ENCODE data around the gene NSMCE1. TPM values are rescaled to one million over a fixed set of nuclear protein-coding genes. Genes with fewer than 3 reads are reported as not detected.

Gene NSMCE1
- total RNA-seq, 4 donors from 2014 or later, result 36.4 to 42.0 (median 40.6) TPM

DNA sequence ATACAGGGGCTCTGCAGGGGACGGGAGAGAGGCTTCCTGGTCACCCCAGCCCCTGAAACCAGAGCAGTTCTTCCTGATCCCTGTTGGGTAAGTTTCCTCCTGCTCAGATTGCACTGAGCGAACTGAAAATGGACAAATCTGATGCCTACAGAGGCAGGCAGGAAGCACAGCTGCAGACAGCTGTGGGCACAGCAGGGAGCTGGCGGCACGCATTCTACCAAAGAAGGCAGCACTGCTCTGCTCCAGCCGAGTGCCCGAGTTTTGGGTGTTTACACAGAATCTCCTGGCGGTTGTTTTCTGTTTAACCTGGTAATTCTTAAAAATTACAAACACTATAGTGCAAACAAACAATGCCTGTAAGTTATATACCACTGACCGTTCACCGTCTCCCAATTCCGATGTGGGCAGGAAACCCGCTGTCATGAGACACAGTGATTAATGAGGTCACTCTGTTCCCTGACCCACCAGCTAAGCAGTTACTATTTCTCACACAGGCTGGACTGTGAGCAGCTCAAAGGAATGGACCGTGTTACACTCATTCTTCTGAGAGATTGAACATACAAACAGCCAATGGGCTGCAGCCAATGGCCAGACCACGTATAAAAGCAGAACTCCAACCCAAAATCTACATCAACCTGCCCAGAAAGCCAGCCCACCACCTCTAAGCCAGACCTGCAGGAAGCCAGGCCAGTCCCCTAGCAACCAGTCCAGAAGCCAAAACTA, 25.5 kb downstream of the NSMCE1 start:
- TF ChIP-seq, protein P1, sequence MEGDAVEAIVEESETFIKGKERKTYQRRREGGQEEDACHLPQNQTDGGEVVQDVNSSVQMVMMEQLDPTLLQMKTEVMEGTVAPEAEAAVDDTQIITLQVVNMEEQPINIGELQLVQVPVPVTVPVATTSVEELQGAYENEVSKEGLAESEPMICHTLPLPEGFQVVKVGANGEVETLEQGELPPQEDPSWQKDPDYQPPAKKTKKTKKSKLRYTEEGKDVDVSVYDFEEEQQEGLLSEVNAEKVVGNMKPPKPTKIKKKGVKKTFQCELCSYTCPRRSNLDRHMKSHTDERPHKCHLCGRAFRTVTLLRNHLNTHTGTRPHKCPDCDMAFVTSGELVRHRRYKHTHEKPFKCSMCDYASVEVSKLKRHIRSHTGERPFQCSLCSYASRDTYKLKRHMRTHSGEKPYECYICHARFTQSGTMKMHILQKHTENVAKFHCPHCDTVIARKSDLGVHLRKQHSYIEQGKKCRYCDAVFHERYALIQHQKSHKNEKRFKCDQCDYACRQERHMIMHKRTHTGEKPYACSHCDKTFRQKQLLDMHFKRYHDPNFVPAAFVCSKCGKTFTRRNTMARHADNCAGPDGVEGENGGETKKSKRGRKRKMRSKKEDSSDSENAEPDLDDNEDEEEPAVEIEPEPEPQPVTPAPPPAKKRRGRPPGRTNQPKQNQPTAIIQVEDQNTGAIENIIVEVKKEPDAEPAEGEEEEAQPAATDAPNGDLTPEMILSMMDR (IDR thresholded peaks at IDR 0.05; ENCODE audit: low read depth), result no peak

DNA sequence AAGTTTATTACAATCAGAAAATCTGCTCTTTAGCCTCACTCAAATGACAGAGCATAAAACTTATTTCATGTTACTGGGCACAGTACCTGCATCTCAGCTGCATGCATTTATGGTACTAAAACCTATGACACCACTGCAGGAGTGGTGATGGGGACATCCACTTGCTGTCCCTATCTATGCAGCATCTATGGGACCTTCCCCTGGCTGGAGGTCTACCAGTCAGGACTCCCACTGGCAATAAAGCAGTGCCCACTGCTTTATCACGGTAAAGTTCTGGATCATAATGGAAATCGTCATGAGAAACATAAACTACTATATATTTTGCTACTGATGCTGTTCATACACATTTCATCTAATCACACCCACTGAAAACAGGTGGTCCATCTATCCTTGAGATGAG, 26.2 kb downstream of the NSMCE1 start:
- TF ChIP-seq, protein P1 (IDR thresholded peaks at IDR 0.05; ENCODE audit: low read depth), result no peak

DNA sequence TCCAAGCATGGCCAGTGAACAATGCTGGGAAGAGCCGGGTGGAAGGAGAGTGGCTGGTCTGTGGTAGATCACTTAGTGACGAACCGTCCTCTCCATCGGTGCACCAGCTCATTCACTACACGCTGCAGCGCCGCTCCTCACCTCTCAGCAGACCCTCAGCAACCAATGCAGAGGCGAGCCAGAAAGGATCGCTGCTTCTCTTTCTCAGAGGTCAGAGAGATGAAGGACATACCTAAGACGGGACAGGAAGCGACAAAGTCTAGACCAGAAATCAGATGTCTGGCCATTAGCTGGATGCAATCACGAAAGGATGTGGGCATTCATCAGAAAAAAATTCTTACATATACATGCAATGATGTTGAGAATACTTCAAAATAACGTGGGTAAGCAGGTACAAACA, 26.9 kb downstream of the NSMCE1 start:
- TF ChIP-seq, protein P1 (IDR thresholded peaks at IDR 0.05; ENCODE audit: low read depth), result no peak

DNA sequence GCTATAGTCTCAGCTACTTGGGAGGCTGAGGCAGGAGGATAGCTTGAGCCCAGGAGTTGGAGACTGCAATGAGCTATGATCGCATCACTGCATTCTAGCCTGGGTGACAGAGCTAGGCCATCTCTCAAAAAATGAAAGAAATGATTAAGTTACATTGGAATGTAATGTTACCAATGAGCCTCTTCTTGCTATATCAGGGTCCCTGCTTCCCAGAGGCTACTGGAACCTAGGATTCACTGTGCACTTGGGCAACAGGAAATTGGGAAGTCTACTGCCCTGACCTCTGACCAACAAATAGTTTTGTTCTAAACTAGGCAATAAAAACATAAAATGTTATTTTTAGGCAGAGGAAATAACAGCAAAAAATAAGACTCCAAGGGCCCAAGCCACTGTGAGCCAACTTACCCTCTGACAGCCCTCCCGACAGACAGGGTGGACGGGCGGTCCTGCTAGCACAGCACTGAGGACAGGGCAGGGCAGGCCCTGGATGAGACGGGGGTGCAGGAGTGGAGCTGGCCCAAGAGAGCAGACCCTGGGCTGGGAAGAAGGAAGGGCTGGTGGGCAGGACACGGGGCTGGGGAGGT, 27.5 kb downstream of the NSMCE1 start:
- TF ChIP-seq, protein P1 (IDR thresholded peaks at IDR 0.05; ENCODE audit: low read depth), result no peak

DNA sequence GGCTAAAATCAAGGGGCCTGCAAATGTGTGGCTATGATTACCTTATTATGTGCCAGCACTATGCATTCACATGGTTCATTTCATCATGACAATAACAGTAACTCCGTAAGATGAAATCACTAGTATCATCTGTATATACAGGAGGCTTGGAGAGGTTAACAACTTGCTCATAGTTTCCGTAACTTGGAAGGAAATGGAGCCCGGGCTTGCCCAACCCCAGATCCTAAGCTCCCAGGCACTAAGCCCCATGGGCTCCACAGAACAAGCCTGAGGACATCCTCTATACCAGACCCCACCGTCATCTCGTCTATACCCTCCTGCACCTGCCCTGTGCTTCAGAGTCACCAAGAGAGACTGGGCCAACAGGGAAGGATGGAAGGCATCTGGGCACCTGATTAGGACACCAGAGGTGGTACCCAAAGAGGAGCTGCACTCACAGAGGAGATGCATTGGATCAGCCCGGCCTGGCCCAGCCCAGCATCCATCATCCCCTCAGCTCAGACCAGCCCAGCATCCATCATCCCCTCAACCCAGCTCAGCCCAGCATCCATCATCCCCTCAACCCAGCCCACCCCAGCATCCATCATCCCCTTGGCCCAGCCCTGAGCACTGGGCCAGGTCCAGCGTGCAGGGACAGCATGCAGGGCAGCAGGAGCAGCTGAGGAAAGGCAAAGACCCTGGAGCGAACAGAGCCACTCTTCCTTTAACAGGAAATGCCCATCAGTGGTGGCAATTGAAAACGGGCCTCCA, 28.5 kb downstream of the NSMCE1 start:
- TF ChIP-seq, protein P1 (IDR thresholded peaks at IDR 0.05; ENCODE audit: low read depth), result no peak

DNA sequence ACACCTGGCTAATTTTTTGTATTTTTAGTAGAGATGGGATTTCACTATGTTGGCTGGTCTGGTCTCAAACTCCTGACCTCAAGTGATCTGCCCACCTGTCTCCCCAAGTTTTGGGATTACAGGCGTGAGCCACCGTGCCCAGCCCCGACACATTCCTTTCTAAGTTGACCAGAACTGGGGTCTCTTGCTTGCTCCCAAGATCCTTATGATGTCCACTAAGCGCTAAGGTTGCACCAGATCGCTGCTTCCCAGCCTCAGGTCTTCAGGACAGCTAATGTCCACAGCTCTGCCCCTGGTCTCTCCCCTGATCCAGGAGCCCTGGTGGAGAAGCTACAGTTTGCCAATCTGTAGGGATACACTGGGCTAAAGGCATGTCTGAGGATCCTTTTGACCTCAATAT, 29.5 kb downstream of the NSMCE1 start:
- TF ChIP-seq, protein P1 (IDR thresholded peaks at IDR 0.05; ENCODE audit: low read depth), result no peak

DNA sequence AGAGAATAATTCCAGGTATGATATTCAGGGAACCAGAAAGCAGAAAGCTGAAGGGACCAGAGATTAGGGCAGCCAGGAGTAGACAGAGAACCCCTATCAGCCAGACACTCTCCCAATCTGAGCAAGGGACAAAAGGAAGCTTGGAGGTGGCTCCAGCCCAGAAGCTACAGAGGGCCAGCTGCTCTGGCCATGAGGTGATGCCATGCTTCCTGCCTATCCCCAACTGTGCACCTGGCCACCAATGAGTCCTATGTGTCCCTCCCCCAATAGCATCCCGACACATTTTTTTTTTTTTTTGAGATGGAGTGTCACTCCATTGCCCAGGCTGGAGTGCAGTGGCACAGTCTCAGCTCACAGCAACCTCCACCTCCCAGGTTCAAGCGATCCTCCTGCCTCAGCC, 30.0 kb downstream of the NSMCE1 start:
- TF ChIP-seq, protein P1 (IDR thresholded peaks at IDR 0.05; ENCODE audit: low read depth), result no peak
